Umbilical cord (tissue), 2 donors: ENCODE measurements around the gene CORO2B. TPM values are rescaled to one million over a fixed set of nuclear protein-coding genes. Genes with fewer than 3 reads are reported as not detected.
"Not testable (repeated sequence)": the region's sequence is repeated elsewhere in the genome, so short reads cannot be mapped to it uniquely, and the experiment has no call there.

ENCODE experiments used
- DNase-seq: peaks from one replicate; pipeline ENCODE4 v3.0.0-alpha.2; 2015; ENCODE audit warnings: low spot score
- total RNA-seq: library from RNA; depleted of rRNA; stranded (reverse); fragments of >200 nt; gene quantifications from one replicate; pipeline ENCODE4 v1.2.3, GENCODE V29; 2014; ENCODE audit warnings: low replicate concordance; ENCODE audit not compliant: insufficient read depth

The CORO2B gene
- total RNA-seq, 1 donor from 2014 or later: 0.72 TPM

DNA sequence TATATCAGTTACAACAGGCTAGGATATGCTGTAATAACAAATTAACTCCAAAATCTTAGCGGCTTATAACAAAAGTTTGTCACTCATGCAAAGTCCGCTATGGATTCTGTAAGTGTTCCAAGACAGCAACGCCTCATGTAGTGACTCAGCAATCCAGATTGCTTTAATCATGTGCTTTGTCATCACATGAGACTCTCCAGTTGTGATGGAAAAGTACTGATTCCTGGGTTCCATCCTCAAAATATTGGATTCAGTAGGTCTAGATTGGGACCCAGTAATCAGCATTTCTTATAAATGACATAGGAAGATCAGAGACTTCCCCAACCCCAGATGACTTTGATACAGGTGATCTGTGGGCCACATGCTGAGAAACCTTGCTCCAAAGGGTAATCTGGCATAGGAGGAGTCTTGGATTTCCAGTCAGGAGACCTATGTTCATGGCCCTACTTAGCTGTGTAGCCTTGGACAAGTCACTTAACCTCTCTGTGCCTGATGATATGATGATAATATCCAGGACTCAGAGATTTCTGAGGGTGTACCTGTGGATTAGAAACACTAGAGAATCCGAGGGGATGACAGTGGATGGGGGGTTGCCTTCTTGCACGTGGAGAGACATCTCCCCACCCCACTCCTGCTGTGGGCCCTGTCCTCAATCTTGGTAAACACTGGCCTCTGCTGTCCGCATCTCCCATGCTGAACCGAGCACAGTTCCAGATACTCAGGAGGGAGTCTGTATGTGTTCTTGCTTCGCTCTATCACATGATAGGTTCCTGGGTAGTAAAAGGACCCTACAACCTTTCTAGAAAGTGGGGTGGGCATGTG is 65.5 kb downstream of the CORO2B start:
- DNase-seq: no peak

DNA sequence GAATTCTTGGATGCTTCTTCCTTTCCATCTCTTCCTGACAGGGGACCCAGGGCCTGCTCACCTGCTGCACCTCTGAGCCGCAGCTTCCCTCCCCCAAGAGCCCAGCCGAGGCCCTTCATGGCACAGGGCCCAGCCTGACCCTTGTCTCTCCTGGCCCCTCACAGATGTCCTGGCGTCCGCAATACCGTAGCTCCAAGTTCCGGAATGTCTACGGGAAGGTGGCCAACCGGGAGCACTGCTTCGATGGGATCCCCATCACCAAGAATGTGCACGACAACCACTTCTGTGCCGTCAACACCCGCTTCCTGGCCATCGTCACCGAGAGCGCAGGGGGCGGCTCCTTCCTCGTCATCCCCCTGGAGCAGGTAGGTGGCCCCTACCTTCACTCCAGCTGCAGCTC is 66.2 kb downstream of the CORO2B start:
- no peak for DNase-seq

- no peak for DNase-seq
These were observed 67.4 kb downstream of the CORO2B start for GRCh38 chr15:68646156-68646555.

DNA sequence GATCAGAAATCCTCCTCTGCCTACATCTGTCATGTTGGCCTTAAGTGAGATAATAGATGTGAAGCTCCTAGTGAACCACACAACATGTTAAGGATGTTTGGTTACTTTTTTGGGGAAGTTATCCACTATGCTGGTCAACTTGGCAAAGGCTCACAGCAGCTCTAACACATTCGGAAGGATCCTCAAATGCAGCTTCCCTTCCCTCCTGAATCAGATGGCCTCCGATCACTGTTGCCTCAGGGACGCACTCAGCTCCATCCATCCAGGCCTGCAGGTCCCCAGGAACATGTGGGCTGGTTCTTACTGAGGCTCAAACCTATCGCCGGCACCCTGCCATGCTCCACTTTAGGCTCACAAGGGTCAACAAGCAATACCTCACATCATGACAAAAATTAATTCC is 67.9 kb downstream of the CORO2B start:
- DNase-seq: no peak

DNA sequence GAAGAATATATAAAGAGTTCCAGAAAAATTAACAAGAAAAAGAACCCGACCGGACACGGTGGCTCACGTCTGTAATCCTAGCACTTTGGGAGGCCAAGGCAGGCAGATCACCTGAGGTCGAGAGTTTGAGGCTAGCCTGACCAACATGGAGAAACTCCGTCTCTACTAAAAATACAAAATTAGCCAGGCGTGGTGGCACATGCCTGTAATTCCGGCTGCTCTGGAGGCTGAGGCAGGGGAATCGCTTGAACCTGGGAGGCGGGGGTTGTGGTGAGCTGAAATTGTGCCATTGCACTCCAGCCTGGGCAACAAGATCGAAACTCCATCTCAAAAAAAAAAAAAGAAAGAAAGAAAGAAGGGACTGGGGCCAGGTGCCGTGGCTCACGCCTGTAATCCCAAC is 68.6 kb downstream of the CORO2B start:
- not testable (repeated sequence) for DNase-seq

DNA sequence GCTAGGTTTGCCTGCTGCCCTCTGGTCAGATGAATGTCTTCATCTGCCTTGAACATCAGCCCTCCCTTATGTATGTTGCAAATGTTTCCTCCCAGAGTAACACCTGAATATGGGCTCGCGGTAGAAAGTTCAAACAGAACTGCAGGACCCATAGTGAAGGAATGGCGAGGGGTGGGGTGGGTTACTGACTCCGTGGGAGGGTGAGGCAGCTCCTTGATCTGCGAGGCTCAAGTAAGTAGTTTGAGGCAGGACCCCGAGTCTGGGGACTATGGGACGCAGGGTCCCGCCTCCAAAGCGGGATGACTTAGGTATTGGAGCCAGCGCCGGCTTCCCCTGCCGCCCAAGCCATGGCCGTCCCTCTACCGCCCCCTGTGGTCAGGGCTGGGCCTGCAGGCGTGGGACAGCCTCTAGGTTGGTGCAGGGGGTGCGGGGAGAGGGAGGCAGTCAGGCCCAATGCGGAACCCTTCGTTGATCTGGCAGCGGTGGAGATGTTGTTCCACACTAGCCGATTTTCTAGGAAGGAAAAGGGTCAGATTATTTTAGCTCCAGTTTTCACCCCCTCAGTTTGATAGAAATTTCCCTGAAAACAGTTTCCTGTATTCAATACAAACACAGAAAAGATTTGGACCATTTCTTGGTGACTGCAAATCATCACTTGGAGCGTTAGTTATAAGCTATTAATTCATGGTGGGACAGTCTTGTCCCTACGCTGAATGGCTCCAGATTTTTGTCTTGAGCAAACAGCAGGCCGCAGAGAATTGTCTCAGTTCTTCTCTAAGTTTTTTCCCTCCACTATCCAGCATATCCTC is 72.3 kb downstream of the CORO2B start:
- DNase-seq: no peak

DNA sequence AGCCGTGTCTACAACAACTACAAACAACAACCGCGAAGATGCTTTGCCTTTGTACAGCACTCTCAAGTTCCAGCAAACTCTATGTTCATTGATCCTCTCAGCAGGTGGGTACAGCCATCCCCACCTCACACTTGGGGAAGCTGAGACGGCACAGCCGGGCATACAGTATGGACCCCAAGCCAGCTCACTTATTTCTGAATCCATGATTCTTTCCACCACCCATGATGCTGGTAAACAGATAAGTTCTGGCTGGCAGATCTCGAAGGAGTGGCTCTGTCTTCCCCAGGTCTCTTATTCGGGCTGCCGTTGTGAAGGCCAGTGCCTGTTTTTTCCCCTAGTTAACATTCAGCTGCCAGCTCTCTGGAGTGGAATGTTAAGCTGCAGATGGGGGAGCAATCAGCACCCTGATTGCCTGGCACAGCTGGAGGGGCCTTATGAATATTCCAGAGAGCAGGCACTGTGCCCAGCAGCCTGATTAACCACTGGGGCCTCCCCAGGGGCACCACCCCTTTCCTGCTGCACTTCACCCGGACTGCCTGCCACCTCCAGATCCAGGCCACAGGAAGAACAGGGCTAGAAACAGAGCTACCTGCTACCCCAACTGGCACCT is 73.2 kb downstream of the CORO2B start:
- DNase-seq: peak; percentile 34

DNA sequence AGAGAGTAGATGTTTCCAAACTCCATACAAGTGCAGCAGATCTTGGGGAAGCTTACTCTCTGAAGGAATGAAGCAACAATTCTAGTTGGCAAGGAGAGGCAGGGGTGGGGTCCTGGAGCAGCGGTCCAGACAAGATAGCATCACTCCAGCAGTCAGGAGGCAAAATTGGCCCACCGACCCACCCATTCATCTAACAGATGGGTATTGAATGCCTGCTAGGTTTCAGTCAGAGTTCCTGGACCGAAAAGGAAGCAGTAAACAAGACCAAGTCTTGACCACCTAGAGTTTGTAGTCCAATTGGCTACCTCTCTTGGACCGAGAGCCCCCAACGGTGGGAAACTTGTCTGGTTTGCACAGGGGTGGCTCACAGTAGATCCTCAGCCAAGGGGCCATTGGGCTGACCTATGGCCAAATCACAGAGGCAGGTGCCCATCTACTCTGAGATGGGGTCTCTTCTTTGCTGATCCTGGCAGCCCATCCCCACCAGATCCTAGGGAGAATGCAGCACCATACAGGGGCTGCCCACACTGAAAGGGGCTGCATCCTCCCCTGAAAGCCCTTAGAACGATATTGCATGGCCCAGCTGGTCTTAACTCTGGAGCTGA is 74.3 kb downstream of the CORO2B start:
- no peak for DNase-seq

DNA sequence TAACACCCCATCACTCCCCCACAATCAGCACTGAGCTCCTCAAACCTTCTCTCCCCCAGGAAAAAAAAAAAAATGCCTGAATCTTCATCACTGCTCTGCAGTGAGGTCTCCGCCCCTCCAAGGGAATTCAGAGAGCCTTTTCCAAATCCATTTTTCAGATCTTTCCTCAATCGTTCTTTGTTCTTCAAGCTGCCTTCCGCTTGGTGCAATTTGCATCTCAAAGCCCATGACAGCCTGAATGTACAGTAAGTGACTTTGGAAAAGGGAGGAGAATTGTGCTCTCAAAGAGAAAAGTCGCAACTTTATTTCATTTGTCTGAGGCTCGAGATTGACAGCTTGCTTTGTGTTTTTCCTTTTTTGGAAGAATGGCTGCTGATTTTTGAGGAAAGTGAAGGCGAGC is 75.0 kb downstream of the CORO2B start:
- no peak for DNase-seq

- DNase-seq: no peak
These were observed 76.2 kb downstream of the CORO2B start for GRCh38 chr15:68654786-68655560.

- DNase-seq: no peak
These were observed 77.1 kb downstream of the CORO2B start for GRCh38 chr15:68655686-68656437.

GRCh38 chr15:68656438-68656739 is 77.6 kb downstream of the CORO2B start:
- no peak for DNase-seq

DNA sequence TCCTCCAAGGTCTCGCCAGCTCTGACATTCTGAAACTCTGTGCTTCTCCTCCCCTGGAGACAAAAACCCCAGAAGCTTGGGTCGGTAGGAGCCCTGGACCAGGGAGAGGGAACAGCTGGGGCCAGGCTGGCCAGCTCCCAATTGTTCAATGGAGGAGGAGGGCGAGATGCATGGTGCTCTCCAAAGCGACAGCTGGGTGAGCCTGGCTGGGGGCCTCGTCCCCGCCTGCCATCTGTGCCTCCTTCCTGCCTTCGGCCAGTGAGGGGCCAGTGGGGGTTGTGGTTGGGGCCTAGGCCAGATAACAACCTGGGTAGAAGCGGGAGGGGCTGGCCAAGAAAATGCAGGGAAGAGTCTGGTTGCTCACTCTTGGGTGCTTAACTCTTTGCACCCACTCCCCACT is 79.4 kb downstream of the CORO2B start:
- no peak for DNase-seq

DNA sequence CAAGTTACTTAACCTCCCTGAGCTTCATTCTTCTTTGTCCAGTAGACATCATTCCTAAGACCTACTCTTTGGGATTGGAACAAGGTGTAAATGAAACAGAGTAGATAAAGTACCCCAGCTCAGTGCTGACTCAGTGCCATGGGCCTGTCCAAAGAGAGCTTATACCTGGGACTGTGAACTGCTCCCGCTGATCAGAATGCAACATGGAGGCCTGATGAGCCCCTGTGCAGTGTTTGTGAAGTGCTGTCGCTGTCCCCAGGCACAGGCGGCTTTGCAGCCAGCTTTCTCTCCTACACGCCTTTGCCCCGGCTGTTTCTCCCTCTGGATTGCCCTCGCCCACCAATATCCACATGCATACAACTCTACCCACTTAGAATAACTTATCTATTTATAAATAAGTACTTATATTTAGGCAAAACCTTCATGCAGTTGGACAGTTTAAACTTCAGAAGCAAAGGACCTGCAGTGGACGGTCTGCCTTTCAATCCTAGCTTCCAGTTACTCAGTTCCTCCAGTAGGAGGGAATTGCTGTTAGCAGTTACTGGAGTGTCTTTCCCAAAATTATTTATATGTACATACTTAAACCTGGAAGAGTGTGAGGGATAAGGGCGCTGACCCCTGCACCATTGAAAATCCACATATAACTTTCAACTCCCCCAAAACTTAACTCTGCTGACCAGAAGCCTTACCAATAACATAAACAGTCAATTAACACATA is 80.0 kb downstream of the CORO2B start:
- DNase-seq: no peak

DNA sequence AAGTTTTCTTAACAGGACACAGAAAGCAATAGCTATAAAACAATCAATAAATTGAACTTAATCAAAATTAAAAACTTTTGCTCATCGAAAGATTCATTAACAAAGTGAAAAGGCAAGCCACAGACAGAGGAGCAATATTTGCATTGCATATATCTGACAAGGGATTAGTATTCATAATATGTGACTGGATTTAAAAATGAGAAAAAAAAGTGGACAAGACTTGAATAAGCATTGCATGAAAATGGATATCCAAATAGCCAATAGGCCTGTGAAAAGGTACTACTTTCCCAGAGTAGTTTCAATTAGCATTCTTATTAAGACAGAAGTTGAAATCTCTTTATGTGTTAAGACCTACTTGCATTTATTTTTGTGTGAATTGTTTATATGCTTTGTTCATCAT is 84.7 kb downstream of the CORO2B start:
- no peak for DNase-seq

DNA sequence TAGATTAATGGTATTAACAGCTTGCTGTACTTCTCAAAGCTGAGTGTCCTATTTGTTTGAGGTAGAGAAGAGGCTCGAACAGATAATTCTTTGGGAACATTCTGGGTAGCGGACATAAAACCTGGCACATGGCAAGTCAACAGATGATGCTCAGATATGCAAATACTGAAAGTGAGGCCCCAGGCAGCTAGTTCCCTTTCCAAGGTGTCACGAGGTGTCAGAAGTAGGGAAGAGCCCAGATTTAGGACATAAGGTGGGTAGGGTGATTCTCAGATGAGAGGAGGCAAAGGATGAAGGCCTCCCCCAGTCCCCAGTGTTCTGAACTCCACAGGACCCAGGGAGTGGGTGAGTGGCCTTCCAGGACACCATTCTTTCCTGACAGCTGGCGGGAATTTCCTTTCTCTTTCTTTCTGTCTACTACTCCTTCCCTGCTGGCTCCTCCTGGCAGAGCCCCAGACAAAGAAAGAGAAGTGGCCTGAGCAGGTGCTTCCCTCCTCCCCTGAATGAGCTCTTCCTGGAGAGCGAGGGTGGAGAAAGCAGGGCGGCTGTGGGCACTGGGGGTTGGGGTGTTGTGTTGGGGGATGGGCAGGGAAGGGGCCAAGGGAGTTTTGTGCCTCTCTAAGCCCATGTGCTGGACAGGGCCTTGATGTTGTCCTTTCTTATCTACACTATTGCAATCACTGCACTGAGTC is 87.5 kb downstream of the CORO2B start:
- no peak for DNase-seq

DNA sequence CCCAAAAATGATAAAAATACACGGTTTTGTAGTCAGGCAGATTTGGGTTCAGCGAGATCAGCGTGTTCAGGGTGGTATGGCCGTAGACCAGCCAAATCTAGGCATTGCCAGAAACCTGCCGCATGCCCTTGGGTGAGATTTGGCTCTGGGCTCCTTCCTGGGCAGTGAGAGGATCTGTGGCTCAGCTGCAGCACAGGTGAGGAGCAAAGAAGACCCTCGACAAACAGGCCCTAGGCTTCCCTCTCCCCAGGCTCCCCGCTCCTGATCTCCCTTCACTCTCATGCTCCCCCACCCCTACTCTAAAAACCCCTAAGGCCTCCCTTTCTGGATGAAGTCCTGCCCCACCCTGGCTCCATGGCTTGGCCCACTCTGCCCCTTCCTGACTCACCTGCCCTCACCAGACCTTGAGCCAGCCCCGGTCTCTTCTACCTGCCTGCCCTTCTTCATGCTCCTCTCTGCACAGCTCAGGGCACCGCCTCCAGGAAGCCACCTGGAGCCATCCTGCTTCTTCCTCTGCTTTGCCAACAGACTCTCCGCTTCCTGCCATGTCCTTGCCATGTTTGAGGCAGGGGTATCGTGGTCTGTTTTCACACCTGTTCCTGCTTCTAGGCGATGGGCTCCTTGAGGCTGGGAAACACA is 88.1 kb downstream of the CORO2B start:
- no peak for DNase-seq

DNA sequence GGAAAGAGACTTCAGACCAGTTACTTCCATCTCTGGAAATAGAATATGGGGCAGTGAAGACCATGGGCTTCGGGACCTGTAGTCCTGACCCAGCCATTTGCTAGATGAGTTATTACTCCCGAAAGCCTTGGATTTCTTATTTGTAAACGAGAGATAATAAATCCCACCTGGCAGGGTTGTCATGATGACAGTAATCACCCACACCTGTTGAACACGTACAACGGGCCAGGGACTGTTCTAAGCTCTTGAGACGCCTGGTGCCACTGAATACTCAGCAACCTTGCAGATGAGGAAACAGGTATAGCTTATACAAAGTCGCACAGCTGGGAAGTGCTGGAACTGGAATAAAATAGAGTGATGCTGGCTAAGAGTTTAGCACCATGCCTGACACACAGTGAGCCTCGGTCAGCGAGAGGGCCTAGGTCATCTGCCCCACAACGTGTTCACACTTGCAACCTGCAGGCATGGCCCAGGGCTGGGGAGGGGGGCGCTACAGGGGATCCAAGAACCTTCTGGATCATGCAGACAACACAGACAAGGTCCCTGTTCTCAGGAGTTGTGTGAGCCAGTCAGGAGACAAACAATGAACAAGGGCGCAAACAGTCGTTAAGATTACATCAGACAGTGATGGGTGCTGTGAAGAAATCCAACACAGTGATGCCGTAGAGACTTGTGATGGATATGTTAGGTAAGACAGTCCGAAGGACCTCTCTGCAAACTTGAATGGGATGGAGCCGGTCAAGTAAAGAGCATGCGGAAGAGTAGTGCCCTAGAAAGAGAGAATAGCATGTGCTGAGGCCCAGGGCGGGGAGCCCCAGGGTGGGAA is 89.2 kb downstream of the CORO2B start:
- DNase-seq: no peak
